22Rv1 (cell line): Measurements from ENCODE around the gene GALNT17.

ENCODE experiments used
- ZFX ChIP-seq: fragments of 450-650 bp; IDR thresholded peaks from 2 replicates; pipeline ENCODE4 v1.6.1; 2017; ENCODE audit warnings: antibody characterized with exemption, borderline replicate concordance
- TF ChIP-seq, protein P1 (sequence below): fragments of 450-650 bp; IDR thresholded peaks from 2 replicates; pipeline ENCODE4 v1.5.1; 2017; ENCODE audit warnings: mild to moderate bottlenecking

DNA sequence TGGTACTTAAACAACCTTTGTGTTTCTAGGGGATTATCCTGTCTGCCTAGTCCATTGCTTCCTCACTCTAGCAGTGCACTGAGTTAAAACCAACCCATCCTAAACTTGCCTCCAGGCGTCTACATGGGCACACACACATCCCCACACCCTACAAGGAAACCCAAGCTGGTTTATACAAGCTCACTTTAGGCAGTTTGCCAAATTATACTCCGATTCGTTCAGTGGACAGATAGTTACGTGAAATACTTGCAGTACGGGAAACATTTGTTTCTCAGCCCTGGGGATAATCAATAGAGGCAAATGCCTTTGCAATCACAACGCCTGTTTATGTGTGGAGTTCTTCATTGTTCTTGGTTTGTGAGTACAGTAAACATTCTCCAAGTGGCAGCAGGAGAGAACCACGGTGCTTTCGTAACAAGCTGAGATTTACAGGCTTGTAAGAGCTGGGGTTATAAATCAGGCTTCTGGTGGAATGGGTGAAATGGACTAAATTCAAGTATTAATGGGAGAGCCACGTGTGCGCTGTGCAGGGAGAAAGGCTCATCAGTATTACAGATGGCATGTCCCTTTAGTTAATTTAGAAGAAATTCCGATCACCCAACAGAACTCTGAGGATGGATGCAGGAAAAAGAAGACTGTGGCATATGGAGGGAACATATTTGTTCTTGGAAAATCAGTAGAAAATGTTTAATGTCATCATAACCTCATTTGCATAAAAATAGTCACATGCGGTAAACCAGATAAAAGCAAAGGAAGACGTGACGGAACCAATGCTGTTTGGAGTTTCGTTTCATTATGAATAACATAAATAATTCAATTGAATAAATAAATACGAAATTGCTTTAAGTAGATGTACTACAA lies 217.1 kb downstream of the GALNT17 start:
- TF ChIP-seq, protein P1, sequence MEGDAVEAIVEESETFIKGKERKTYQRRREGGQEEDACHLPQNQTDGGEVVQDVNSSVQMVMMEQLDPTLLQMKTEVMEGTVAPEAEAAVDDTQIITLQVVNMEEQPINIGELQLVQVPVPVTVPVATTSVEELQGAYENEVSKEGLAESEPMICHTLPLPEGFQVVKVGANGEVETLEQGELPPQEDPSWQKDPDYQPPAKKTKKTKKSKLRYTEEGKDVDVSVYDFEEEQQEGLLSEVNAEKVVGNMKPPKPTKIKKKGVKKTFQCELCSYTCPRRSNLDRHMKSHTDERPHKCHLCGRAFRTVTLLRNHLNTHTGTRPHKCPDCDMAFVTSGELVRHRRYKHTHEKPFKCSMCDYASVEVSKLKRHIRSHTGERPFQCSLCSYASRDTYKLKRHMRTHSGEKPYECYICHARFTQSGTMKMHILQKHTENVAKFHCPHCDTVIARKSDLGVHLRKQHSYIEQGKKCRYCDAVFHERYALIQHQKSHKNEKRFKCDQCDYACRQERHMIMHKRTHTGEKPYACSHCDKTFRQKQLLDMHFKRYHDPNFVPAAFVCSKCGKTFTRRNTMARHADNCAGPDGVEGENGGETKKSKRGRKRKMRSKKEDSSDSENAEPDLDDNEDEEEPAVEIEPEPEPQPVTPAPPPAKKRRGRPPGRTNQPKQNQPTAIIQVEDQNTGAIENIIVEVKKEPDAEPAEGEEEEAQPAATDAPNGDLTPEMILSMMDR: no peak
- TF ChIP-seq ZFX: no peak
